ENCODE results near the gene WBP1L.

WBP1L gene

GRCh38 chr10:102704915-102705314, 38.8 kb upstream of the WBP1L start (continued):
- no peak for TF ChIP-seq ZNF202 (tag by site-specific recombination; IDR thresholded peaks at IDR 0.05; ENCODE audit: borderline replicate concordance)
- no peak for TF ChIP-seq INSM2 (tag by site-specific recombination; IDR thresholded peaks at IDR 0.05)
- TF ChIP-seq ZNF19 (tag by site-specific recombination; IDR thresholded peaks at IDR 0.05; ENCODE audit: low read depth) = no peak
- no peak for TF ChIP-seq SETDB1 (IDR thresholded peaks at IDR 0.05; ENCODE audit: insufficient read length, low read length)

DNA sequence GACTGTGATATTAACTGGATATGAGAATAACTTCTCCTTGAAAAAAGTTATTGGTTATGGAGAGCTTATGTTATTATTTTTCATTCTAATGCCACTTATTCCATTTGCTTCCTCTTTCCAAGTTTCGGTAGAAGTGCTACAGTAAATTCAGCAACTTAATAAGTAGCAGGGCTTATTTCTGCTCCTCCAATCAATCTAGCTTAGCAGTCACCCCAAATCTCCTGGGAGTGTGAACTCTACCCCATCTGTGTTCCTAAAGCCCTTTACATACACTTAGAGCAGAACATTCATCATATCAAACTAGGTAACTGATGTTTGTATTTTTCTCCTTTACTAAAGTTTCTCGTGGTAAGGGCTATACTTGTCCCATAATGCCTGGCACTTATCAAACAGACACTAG, 38.2 kb upstream of the WBP1L start:
- ChIA-PET CTCF (interaction anchor here (0.7 kb wide), 1 partner anchor 196 kb away, joined by 3 read pairs; no protein-coding TSS in a partner anchor), POLR2A (no interaction called here)
- no peak overlapping the region for H3K4me3 ChIP-seq (ENCODE audit: low read depth, low read length)
- H3K27ac ChIP-seq (ENCODE audit: extremely low read depth, low read depth, low read length) = no peak overlapping the region
- no peaks in the 10 kb centered on the region for H3K9me3 ChIP-seq (ENCODE audit: control insufficient read depth, insufficient read depth, low read depth, low read length)
- TF ChIP-seq PRDM1 (tag by site-specific recombination; IDR thresholded peaks at IDR 0.05) (no peak), ZNF423 (tag by site-specific recombination; IDR thresholded peaks at IDR 0.05) (no peak), YY2 (tag by site-specific recombination; IDR thresholded peaks at IDR 0.05) (no peak), ZNF544 (tag by site-specific recombination; IDR thresholded peaks at IDR 0.05) (no peak), ZNF274 (IDR thresholded peaks at IDR 0.05; ENCODE audit: low read length) (no peak), ZNF274 (tag by site-specific recombination; IDR thresholded peaks at IDR 0.05; ENCODE audit: borderline replicate concordance) (no peak), ZNF391 (tag by site-specific recombination; IDR thresholded peaks at IDR 0.05; ENCODE audit: borderline replicate concordance, low read depth) (no peak), ZNF433 (tag by site-specific recombination; IDR thresholded peaks at IDR 0.05; ENCODE audit: low read depth) (no peak), TCF7L2 (IDR thresholded peaks at IDR 0.05; ENCODE audit: borderline replicate concordance, low read depth, low read length) (no peak), ZNF654 (tag by site-specific recombination; IDR thresholded peaks at IDR 0.05; ENCODE audit: low read depth) (no peak)
- H3K36me3 ChIP-seq (ENCODE audit: control insufficient read depth in 2 of 2, insufficient read depth in 1 of 2, low read length in 2 of 2) = peaks cover 5 to 7% of the 10 kb centered on the region in 2 experiments; a peak in 2 of 3 replicates
- peaks cover 5% of the 10 kb centered on the region for H3K4me1 ChIP-seq (ENCODE audit: control insufficient read depth, insufficient read depth, low read length)

DNA sequence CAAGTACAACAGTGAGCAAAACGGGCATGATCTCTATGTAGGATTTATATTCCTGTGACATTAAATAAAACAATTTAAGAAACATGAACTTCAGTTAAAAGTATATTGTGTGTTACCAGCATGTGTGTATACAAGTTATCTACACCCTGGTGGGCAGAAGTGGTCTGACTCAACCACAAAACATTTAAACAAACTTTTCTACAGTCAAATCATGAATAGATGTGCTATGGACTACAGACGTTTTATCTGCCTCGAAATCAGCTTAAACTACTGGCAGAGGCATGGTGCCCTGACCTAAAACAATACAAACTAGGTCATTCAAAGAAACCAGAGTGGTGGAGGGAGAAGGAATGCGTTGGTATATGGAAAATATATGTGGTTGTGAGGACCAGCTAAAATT, 33.1 kb upstream of the WBP1L start:
- H3K9me3 ChIP-seq (ENCODE audit: control insufficient read depth, insufficient read depth, low read depth, low read length) = no peaks in the 10 kb centered on the region
- no peaks in the 10 kb centered on the region for H3K36me3 ChIP-seq (ENCODE audit: control insufficient read depth in 2 of 2, insufficient read depth in 1 of 2, low read length in 2 of 2)
- ChIA-PET CTCF (interaction anchor here (0.6 to 6.7 kb wide), 5 partner anchors 11 to 52 kb away, joined by 3 to 57 read pairs (median 5); no protein-coding TSS in a partner anchor), POLR2A (interaction anchor here (1.3 kb wide), 2 partner anchors 32 to 66 kb away, joined by 3 to 4 read pairs; no protein-coding TSS in a partner anchor)
- peaks cover 17% of the 10 kb centered on the region for H3K4me1 ChIP-seq (ENCODE audit: control insufficient read depth, insufficient read depth, low read length)
- peak overlapping the region; percentile 42 for H3K27ac ChIP-seq (ENCODE audit: extremely low read depth, low read depth, low read length)
- no peak overlapping the region for H3K4me3 ChIP-seq (ENCODE audit: low read depth, low read length)
- TF ChIP-seq ZNF843 (tag by site-specific recombination; IDR thresholded peaks at IDR 0.05) (peak; percentile 47; the same call in 1 of the 2 replicates), ZNF664 (tag by site-specific recombination; IDR thresholded peaks at IDR 0.05) (peak; percentile 54), ZNF280D (tag by site-specific recombination; IDR thresholded peaks at IDR 0.05) (no peak), ZBTB20 (tag by site-specific recombination; IDR thresholded peaks at IDR 0.05) (peak; percentile 69), ZNF600 (tag by site-specific recombination; IDR thresholded peaks at IDR 0.05) (peak; percentile 80), ZNF426 (tag by site-specific recombination; IDR thresholded peaks at IDR 0.05) (no peak), ZNF416 (tag by site-specific recombination; IDR thresholded peaks at IDR 0.05) (no peak), ZBTB17 (tag by site-specific recombination; IDR thresholded peaks at IDR 0.05) (0 out of 2 replicates have a peak, but pooled peaks have one; percentile 24), ZNF585B (tag by site-specific recombination; IDR thresholded peaks at IDR 0.05) (no peak), KLF8 (tag by site-specific recombination; IDR thresholded peaks at IDR 0.05) (no peak), FEZF1 (tag by site-specific recombination; IDR thresholded peaks at IDR 0.05) (peak; percentile 16; the same call in 1 of the 2 replicates), ZIC2 (tag by site-specific recombination; IDR thresholded peaks at IDR 0.05) (peak; percentile 53; the same call in 1 of the 2 replicates)
- TF ChIP-seq, protein P1, sequence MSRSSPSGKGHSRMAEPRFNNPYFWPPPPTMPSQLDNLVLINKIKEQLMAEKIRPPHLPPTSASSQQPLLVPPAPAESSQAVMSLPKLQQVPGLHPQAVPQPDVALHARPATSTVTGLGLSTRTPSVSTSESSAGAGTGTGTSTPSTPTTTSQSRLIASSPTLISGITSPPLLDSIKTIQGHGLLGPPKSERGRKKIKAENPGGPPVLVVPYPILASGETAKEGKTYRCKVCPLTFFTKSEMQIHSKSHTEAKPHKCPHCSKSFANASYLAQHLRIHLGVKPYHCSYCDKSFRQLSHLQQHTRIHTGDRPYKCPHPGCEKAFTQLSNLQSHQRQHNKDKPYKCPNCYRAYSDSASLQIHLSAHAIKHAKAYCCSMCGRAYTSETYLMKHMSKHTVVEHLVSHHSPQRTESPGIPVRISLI (tag by site-specific recombination; IDR thresholded peaks at IDR 0.05) = no peak
- TF ChIP-seq, protein P2, sequence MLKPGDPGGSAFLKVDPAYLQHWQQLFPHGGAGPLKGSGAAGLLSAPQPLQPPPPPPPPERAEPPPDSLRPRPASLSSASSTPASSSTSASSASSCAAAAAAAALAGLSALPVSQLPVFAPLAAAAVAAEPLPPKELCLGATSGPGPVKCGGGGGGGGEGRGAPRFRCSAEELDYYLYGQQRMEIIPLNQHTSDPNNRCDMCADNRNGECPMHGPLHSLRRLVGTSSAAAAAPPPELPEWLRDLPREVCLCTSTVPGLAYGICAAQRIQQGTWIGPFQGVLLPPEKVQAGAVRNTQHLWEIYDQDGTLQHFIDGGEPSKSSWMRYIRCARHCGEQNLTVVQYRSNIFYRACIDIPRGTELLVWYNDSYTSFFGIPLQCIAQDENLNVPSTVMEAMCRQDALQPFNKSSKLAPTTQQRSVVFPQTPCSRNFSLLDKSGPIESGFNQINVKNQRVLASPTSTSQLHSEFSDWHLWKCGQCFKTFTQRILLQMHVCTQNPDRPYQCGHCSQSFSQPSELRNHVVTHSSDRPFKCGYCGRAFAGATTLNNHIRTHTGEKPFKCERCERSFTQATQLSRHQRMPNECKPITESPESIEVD (tag by site-specific recombination; IDR thresholded peaks at IDR 0.05) = peak; percentile 90
